Astrocyte (in vitro differentiated cells and primary cell): Measurements from ENCODE around the gene CNOT3. TPM values are rescaled to one million over a fixed set of nuclear protein-coding genes. Genes with fewer than 3 reads are reported as not detected.

ENCODE experiments used
- DNase-seq: peaks from one replicate; pipeline ENCODE4 v3.0.0-alpha.2; 2010; ENCODE audit warnings: low read depth
- FAIRE-seq: peaks from 2 replicates; lab custom pipeline; 2011; peaks lifted over from hg19 to GRCh38; lab: Jason Lieb, UNC
- H2AFZ ChIP-seq: 2 replicates; pipeline ENCODE4 v1.6.0; 2012; ENCODE audit warnings: low read depth, low read length, inconsistent platforms
- H3K27ac ChIP-seq: 2 replicates; pipeline ENCODE4 v1.5.1; 2011; ENCODE audit warnings: low read depth, low read length, inconsistent platforms
- H3K27me3 ChIP-seq: 2 replicates; pipeline ENCODE4 v1.6.0; 2011; ENCODE audit warnings: low read length, inconsistent platforms; ENCODE audit not compliant: insufficient read depth
- H3K36me3 ChIP-seq: 2 replicates; pipeline ENCODE4 v1.5.1; 2011; ENCODE audit warnings: low read length, inconsistent platforms; ENCODE audit not compliant: insufficient read depth
- H3K4me1 ChIP-seq: 2 replicates; pipeline ENCODE4 v1.5.1; 2011; ENCODE audit warnings: low read length, inconsistent platforms; ENCODE audit not compliant: insufficient read depth
- H3K4me2 ChIP-seq: 2 replicates; pipeline ENCODE4 v1.6.0; 2012; ENCODE audit warnings: low read length, inconsistent platforms
- H3K4me3 ChIP-seq: 2 replicates; pipeline ENCODE4 v1.5.1; 2011; ENCODE audit warnings: low read depth, mild to moderate bottlenecking, low read length, inconsistent platforms; ENCODE audit not compliant: insufficient read depth
- H3K79me2 ChIP-seq: 2 replicates; pipeline ENCODE4 v1.6.0; 2012; ENCODE audit warnings: mild to moderate bottlenecking, low read length, inconsistent platforms; ENCODE audit not compliant: insufficient read depth
- H3K9ac ChIP-seq: 2 replicates; pipeline ENCODE4 v1.6.0; 2012; ENCODE audit warnings: mild to moderate bottlenecking, low read length, inconsistent platforms
- H3K9me3 ChIP-seq: 2 replicates; pipeline ENCODE4 v1.5.1; 2012; ENCODE audit warnings: low read depth, mild to moderate bottlenecking, low read length, inconsistent platforms; ENCODE audit not compliant: insufficient read depth
- H4K20me1 ChIP-seq: 2 replicates; pipeline ENCODE4 v1.6.0; 2012; ENCODE audit warnings: low read length, inconsistent platforms; ENCODE audit not compliant: insufficient read depth
- H3K27ac Mint-ChIP-seq: one replicate; pipeline ENCODE4 v1.8.0; 2021; ENCODE audit warnings: mild to moderate bottlenecking, mixed read lengths; ENCODE audit not compliant: unreplicated experiment
- H3K27me3 Mint-ChIP-seq: one replicate; pipeline ENCODE4 v1.8.0; 2021; ENCODE audit warnings: low read depth, mixed read lengths; ENCODE audit not compliant: unreplicated experiment
- H3K36me3 Mint-ChIP-seq: one replicate; pipeline ENCODE4 v1.8.0; 2021; ENCODE audit warnings: low read depth, mixed read lengths; ENCODE audit not compliant: unreplicated experiment
- H3K4me1 Mint-ChIP-seq: one replicate; pipeline ENCODE4 v1.8.0; 2021; ENCODE audit warnings: low read depth, mixed read lengths; ENCODE audit not compliant: unreplicated experiment
- H3K4me3 Mint-ChIP-seq: one replicate; pipeline ENCODE4 v1.8.0; 2021; ENCODE audit warnings: mild to moderate bottlenecking, moderate library complexity, mixed read lengths; ENCODE audit not compliant: unreplicated experiment
- H3K9me3 Mint-ChIP-seq: one replicate; pipeline ENCODE4 v1.8.0; 2021; ENCODE audit warnings: mild to moderate bottlenecking, mixed read lengths; ENCODE audit not compliant: unreplicated experiment
- CTCF ChIP-seq: IDR thresholded peaks from 2 replicates; pipeline ENCODE4 v1.5.1; 2011; ENCODE audit warnings: low read depth, mild to moderate bottlenecking, inconsistent platforms, low read length, moderate library complexity; ENCODE audit not compliant: insufficient read depth
- EZH2 ChIP-seq: IDR thresholded peaks from 2 replicates; pipeline ENCODE4 v1.6.1; 2012; ENCODE audit warnings: mild to moderate bottlenecking, low read length, inconsistent platforms; ENCODE audit not compliant: insufficient read depth
- total RNA-seq: library from RNA; stranded (reverse); gene quantifications from 2 replicates; pipeline ENCODE4 v1.2.1, GENCODE V29; 2021

Gene CNOT3
- total RNA-seq, 1 donor from 2014 or later = 39.2 TPM

GRCh38 chr19:54201980-54202379, 64.4 kb downstream of the CNOT3 start:
- Histone ChIP-seq H3K4me1 (peaks cover 38% of the 10 kb centered on the region), H3K27me3 (no peaks in the 10 kb centered on the region), H3K4me2 (peak overlapping the region; percentile 97), H3K27ac (peak overlapping the region; percentile 97), H3K9me3 (no peaks in the 10 kb centered on the region), H3K36me3 (peaks cover 42% of the 10 kb centered on the region), H3K79me2 (peaks cover 68% of the 10 kb centered on the region), H4K20me1 (peaks cover 60% of the 10 kb centered on the region), H3K9ac (peak overlapping the region; percentile 93), H2AFZ (no peak overlapping the region), H3K4me3 (peak overlapping the region; percentile 88)
- no peaks in the 10 kb centered on the region for H3K27me3 Mint-ChIP-seq
- peaks cover 32% of the 10 kb centered on the region for H3K4me1 Mint-ChIP-seq
- peak overlapping the region; percentile 99 for H3K4me3 Mint-ChIP-seq
- FAIRE-seq = no peak
- peaks cover 18% of the 10 kb centered on the region for H3K36me3 Mint-ChIP-seq
- H3K27ac Mint-ChIP-seq = peak overlapping the region; percentile 100
- H3K9me3 Mint-ChIP-seq = no peaks in the 10 kb centered on the region
- DNase-seq = no peak
- TF ChIP-seq EZH2 = no peak
- TF ChIP-seq CTCF = no peak

- Histone ChIP-seq H3K9me3 (no peaks in the 10 kb centered on the region), H3K27me3 (no peaks in the 10 kb centered on the region), H4K20me1 (peaks cover 72% of the 10 kb centered on the region), H3K4me2 (peak overlapping the region; percentile 97), H3K4me1 (peaks cover 38% of the 10 kb centered on the region), H3K36me3 (peaks cover 51% of the 10 kb centered on the region), H3K27ac (no peak overlapping the region), H2AFZ (no peak overlapping the region), H3K79me2 (peaks cover 80% of the 10 kb centered on the region), H3K4me3 (peak overlapping the region; percentile 88), H3K9ac (peak overlapping the region; percentile 93)
- no peak for FAIRE-seq
- TF ChIP-seq EZH2 = no peak
- no peak for TF ChIP-seq CTCF
- Mint-ChIP-seq H3K27me3 (no peaks in the 10 kb centered on the region), H3K36me3 (peaks cover 19% of the 10 kb centered on the region), H3K4me3 (peak overlapping the region; percentile 99), H3K9me3 (no peaks in the 10 kb centered on the region), H3K27ac (peak overlapping the region; percentile 26), H3K4me1 (peaks cover 36% of the 10 kb centered on the region)
- no peak for DNase-seq
These were observed 65.6 kb downstream of the CNOT3 start for GRCh38 chr19:54203151-54203611.

- DNase-seq (no peak), FAIRE-seq (no peak)
- no peaks in the 10 kb centered on the region for H3K27me3 ChIP-seq
- peaks cover 55% of the 10 kb centered on the region for H3K4me1 ChIP-seq
- H3K36me3 Mint-ChIP-seq = peaks cover 25% of the 10 kb centered on the region
- H3K79me2 ChIP-seq = peaks cover 84% of the 10 kb centered on the region
- peak overlapping the region; percentile 56 for H3K9ac ChIP-seq
- H2AFZ ChIP-seq = no peak overlapping the region
- peaks cover 44% of the 10 kb centered on the region for H3K4me1 Mint-ChIP-seq
- peaks cover 51% of the 10 kb centered on the region for H3K36me3 ChIP-seq
- no peaks in the 10 kb centered on the region for H3K9me3 Mint-ChIP-seq
- peaks cover 90% of the 10 kb centered on the region for H4K20me1 ChIP-seq
- no peak overlapping the region for H3K4me3 ChIP-seq
- TF ChIP-seq CTCF (no peak), EZH2 (no peak)
- no peaks in the 10 kb centered on the region for H3K9me3 ChIP-seq
- peak overlapping the region; percentile 74 for H3K4me3 Mint-ChIP-seq
- H3K27ac Mint-ChIP-seq = no peak overlapping the region
- H3K4me2 ChIP-seq = peak overlapping the region; percentile 97
- H3K27ac ChIP-seq = no peak overlapping the region
- no peaks in the 10 kb centered on the region for H3K27me3 Mint-ChIP-seq
These were observed 67.4 kb downstream of the CNOT3 start for GRCh38 chr19:54204767-54205468.
